D721Med (cell line): ENCODE measurements around the gene COBL.

Experiments
- DNase-seq: peaks from one replicate; pipeline ENCODE4 v3.0.0; 2011; ENCODE audit warnings: low spot score; ENCODE audit not compliant: insufficient read length
- FAIRE-seq: peaks from 2 replicates; lab custom pipeline; 2011; peaks lifted over from hg19 to GRCh38; lab: Jason Lieb, UNC
- CTCF ChIP-seq: IDR thresholded peaks from 2 replicates; pipeline ENCODE4 v1.5.1; 2012; ENCODE audit warnings: mild to moderate bottlenecking, control low read depth; ENCODE audit not compliant: insufficient read depth; ENCODE audit errors: missing control alignments

Gene COBL

GRCh38 chr7:51299391-51300133 lies 17.0 kb downstream of the COBL start:
- DNase-seq = no peak
- no peak for FAIRE-seq
- no peak for TF ChIP-seq CTCF

- no peak for TF ChIP-seq CTCF
- DNase-seq (no peak), FAIRE-seq (no peak)
Measured at GRCh38 chr7:51298912-51299311, 17.7 kb downstream of the COBL start.

GRCh38 chr7:51297986-51298385 lies 18.6 kb downstream of the COBL start:
- no peak for TF ChIP-seq CTCF
- DNase-seq = no peak
- FAIRE-seq = no peak

DNA sequence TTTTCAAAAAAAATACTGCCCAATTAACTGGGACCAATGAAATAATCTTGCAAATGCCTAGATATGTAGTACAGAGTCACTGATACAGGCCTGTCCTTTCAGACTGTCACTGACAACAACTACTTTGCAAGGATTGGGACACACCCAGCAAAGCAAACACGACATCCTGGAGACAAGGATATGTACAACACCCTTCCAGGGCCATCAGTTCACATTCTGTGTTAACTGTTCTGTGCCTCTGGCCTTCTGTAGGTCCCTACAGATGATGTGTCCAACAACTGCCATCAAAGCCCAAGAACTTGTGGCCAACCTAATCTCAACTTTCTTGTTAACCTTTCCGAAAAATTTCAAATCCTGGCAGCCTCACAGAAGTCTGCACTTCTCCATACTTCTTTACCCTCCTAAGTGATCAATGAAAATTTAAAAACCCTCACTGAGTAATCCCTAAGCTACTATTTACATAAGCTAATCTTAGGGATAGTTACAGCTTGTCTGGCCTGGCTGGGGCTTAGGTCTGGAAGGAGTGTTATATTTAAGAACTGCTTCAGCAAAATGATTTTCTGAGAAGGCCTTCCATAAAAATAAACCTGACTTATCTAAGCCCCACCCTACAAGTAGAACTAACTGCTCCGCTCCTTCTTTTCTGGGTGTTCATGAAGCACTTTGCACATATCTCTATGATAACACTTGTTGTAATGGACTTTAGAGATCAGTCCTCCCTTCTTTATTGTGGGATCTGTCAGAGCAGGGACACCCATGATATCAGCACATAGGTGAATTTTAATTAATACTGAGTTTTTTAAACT lies 21.0 kb downstream of the COBL start:
- FAIRE-seq (peak; percentile 93), DNase-seq (no peak)
- TF ChIP-seq CTCF = no peak

GRCh38 chr7:51292596-51292995 lies 24.0 kb downstream of the COBL start:
- FAIRE-seq = no peak
- DNase-seq = no peak

GRCh38 chr7:51290702-51291540 lies 25.7 kb downstream of the COBL start:
- TF ChIP-seq CTCF = no peak
- FAIRE-seq (no peak), DNase-seq (no peak)

More at GRCh38 chr7:51292596-51292995, 24.0 kb downstream of the COBL start:
- TF ChIP-seq CTCF = no peak
